NB4 (cell line): ENCODE results near the gene RTKN.

Experiments used
- CTCF ChIP-seq: IDR thresholded peaks from one replicate; pipeline ENCODE4 v1.5.1; 2012; ENCODE audit warnings: low read depth, low read length
- MAX ChIP-seq: IDR thresholded peaks from 2 replicates; pipeline ENCODE4 v1.6.1; 2011; ENCODE audit warnings: low read depth, low read length
- MYC ChIP-seq: IDR thresholded peaks from 2 replicates; pipeline ENCODE4 v1.6.1; 2011; ENCODE audit warnings: low read depth, low read length
- POLR2A ChIP-seq: IDR thresholded peaks from 2 replicates; pipeline ENCODE4 v1.6.1; 2011; ENCODE audit warnings: mild to moderate bottlenecking; ENCODE audit not compliant: insufficient read length; ENCODE audit errors: extremely low read depth

DNA sequence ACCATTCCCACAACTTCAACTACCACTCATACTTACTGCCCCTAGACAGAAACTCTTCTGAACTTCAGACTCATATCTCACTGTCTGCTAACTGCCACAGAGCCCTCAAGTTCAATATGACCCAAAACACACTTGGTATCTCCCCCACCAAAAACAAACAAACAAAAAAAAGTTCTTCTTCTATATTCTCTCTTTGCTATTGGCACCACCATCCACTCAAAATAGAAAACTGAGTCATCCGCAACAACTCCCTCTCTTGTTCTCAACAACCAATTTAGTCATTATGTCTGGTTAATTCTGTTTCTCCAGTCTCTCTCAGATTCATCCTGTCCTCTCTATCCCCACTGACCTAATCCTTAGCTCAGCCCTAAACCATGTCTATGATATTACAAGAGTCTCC lies 54.4 kb downstream of the RTKN start:
- TF ChIP-seq CTCF (no peak), POLR2A (no peak), MAX (no peak), MYC (no peak)
